Esophagus muscularis mucosa (tissue), 4 donors: ENCODE results near the gene PITRM1. TPM values are rescaled to one million over a fixed set of nuclear protein-coding genes. Genes with fewer than 3 reads are reported as not detected.

Source experiments
- DNase-seq: peaks from one replicate; pipeline ENCODE4 v3.0.0-alpha.2; 2017; ENCODE audit errors: extremely low spot score
- H3K27ac ChIP-seq, 4 donors: fragments of 200-600 bp; sonication (generic); replicated peaks in 1 of 4; 1 replicate in 3 of 4; 2 replicates in 1 of 4; pipeline ENCODE4 v1.5.1; 2016 to 2019; ENCODE audit warnings: mild to moderate bottlenecking in 1 of 4
- H3K27me3 ChIP-seq, 4 donors: fragments of 200-600 bp; sonication (generic); one replicate each; pipeline versions ENCODE4 v1.5.1 to v1.6.0; 2016 to 2019
- H3K36me3 ChIP-seq, 4 donors: fragments of 200-600 bp; sonication (generic); one replicate each; pipeline ENCODE4 v1.5.1; 2016 to 2019
- H3K4me1 ChIP-seq, 4 donors: fragments of 200-600 bp; sonication (generic); one replicate each; pipeline ENCODE4 v1.5.1; 2016 to 2019
- H3K4me3 ChIP-seq, 4 donors: fragments of 200-600 bp; sonication (generic); 1 replicate in 2 of 4; 2 replicates in 2 of 4; pipeline ENCODE4 v1.5.1; 2016 to 2019; ENCODE audit warnings: mild to moderate bottlenecking in 4 of 4, moderate library complexity in 1 of 4
- H3K9me3 ChIP-seq, 4 donors: fragments of 200-600 bp; sonication (generic); 1 replicate in 3 of 4; 2 replicates in 1 of 4; pipeline ENCODE4 v1.5.1; 2016 to 2019
- CTCF ChIP-seq, 3 experiments: fragments of 200-600 bp in 2 of 3; fragments of 450-650 bp in 1 of 3; sonication (generic) in 2 of 3; IDR thresholded peaks; one replicate each; pipeline ENCODE4 v1.5.1; 2017 to 2019; ENCODE audit warnings: antibody characterized with exemption in 3 of 3, mild to moderate bottlenecking in 2 of 3, moderate library complexity in 1 of 3
- EP300 ChIP-seq: sonication (generic); formaldehyde crosslinking; IDR thresholded peaks from one replicate; pipeline ENCODE4 v1.6.1; 2017; ENCODE audit warnings: antibody characterized with exemption
- POLR2A ChIP-seq: fragments of 450-650 bp; IDR thresholded peaks from one replicate; pipeline ENCODE4 v1.6.1; 2017; ENCODE audit warnings: antibody characterized with exemption, moderate library complexity, mild to moderate bottlenecking, low read depth
- POLR2AphosphoS5 ChIP-seq, 2 donors: sonication (generic); formaldehyde crosslinking; IDR thresholded peaks; one replicate each; pipeline ENCODE4 v1.6.1; 2017; ENCODE audit warnings: antibody characterized with exemption in 2 of 2
- WGBS: methylation state at CpG from one replicate; pipeline ENCODE4 v1.1.5; 2018; 5-methylcytosine and 5-hydroxymethylcytosine counted together
- intact Hi-C: fragments of 100-400 bp; cut with DNase I; formaldehyde crosslinking; loops from one replicate; pipeline ENCODE4 v1.15.1; 2023
- total RNA-seq, 4 donors: library from RNA; depleted of rRNA; stranded (reverse); fragments of >200 nt; gene quantifications; one replicate each; pipeline versions ENCODE4 v1.1.0 to v1.2.1, GENCODE V29; 2016

The PITRM1 gene
- total RNA-seq, 4 donors from 2014 or later, result 75.5 to 103 (median 84.9) TPM

GRCh38 chr10:3217301-3217700 lies 44.7 kb upstream of the PITRM1 start:
- intact Hi-C loops, result no loop called here
- H3K9me3 ChIP-seq, result no peaks in the 10 kb centered on the region
- no peaks in the 10 kb centered on the region for H3K27me3 ChIP-seq
- no peak overlapping the region for H3K4me3 ChIP-seq
- peaks cover 0 to 3% (median 0%) of the 10 kb centered on the region in 4 donors for H3K4me1 ChIP-seq
- no peak for DNase-seq
- TF ChIP-seq POLR2AphosphoS5 (IDR thresholded peaks at IDR 0.05) (no peak), EP300 (no peak), CTCF (IDR thresholded peaks at IDR 0.05) (no peak), POLR2A (no peak)
- no peak overlapping the region for H3K27ac ChIP-seq
- no peaks in the 10 kb centered on the region for H3K36me3 ChIP-seq
- WGBS, result 100% methylated on average over 2 of the region's 2 CpGs

GRCh38 chr10:3215153-3215775 lies 42.7 kb upstream of the PITRM1 start:
- Histone ChIP-seq H3K36me3 (no peaks in the 10 kb centered on the region), H3K9me3 (no peaks in the 10 kb centered on the region), H3K27ac (no peak overlapping the region), H3K4me3 (no peak overlapping the region), H3K4me1 (no peaks in the 10 kb centered on the region), H3K27me3 (no peaks in the 10 kb centered on the region)
- 86% methylated on average over 14 of the region's 14 CpGs for WGBS
- no peak for TF ChIP-seq POLR2A
- no peak for TF ChIP-seq POLR2AphosphoS5 (IDR thresholded peaks at IDR 0.05)
- TF ChIP-seq EP300, result no peak
- TF ChIP-seq CTCF (IDR thresholded peaks at IDR 0.05), result no peak
- no peak for DNase-seq
- intact Hi-C loops, result no loop called here

- intact Hi-C loops, result no loop called here
- Histone ChIP-seq H3K27me3 (peaks cover 0 to under 1% (median 0%) of the 10 kb centered on the region in 4 donors), H3K27ac (no peak overlapping the region), H3K9me3 (no peaks in the 10 kb centered on the region), H3K4me3 (no peak overlapping the region), H3K36me3 (no peaks in the 10 kb centered on the region), H3K4me1 (no peaks in the 10 kb centered on the region)
- 88% methylated on average over 20 of the region's 20 CpGs for WGBS
- TF ChIP-seq EP300 (no peak), POLR2A (no peak), POLR2AphosphoS5 (IDR thresholded peaks at IDR 0.05) (no peak), CTCF (IDR thresholded peaks at IDR 0.05) (no peak)
- DNase-seq, result no peak
Measured at GRCh38 chr10:3213758-3214515, 41.4 kb upstream of the PITRM1 start.

- Histone ChIP-seq H3K4me1 (no peaks in the 10 kb centered on the region), H3K27me3 (peaks cover 0 to 8% (median 0%) of the 10 kb centered on the region in 4 donors), H3K36me3 (no peaks in the 10 kb centered on the region), H3K27ac (no peak overlapping the region), H3K4me3 (no peak overlapping the region), H3K9me3 (no peaks in the 10 kb centered on the region)
- DNase-seq, result no peak
- 87% methylated on average over 3 of the region's 10 CpGs for WGBS
- no peak for TF ChIP-seq CTCF (IDR thresholded peaks at IDR 0.05)
- TF ChIP-seq POLR2AphosphoS5 (IDR thresholded peaks at IDR 0.05), result no peak
- intact Hi-C loops, result no loop called here
Measured at GRCh38 chr10:3213208-3213607, 40.6 kb upstream of the PITRM1 start.
